CD4-positive, alpha-beta T cell (primary cell): ENCODE results near the gene POR. TPM values are rescaled to one million over a fixed set of nuclear protein-coding genes. Genes with fewer than 3 reads are reported as not detected.
A peak's percentile ranks its signal among the peaks of the same experiment; 100 is the strongest.

Experiments used
- ATAC-seq: fragments of 200-7000 bp; cut with Tn5 transposase; one replicate; pipeline ENCODE4 v1.10.0; 2022; ENCODE audit warnings: mild to moderate bottlenecking; ENCODE audit not compliant: poor library complexity
- CTCF ChIA-PET: fragments of 350-600 bp; sonication (Branson Sonifier 250); formaldehyde crosslinking; loops from one replicate; lab custom pipeline; 2021; ENCODE audit warnings: antibody characterized with exemption, inconsistent platforms; lab: Charles Lee
- POLR2A ChIA-PET: fragments of 350-600 bp; sonication (Branson Sonifier 250); formaldehyde crosslinking; loops from one replicate; lab custom pipeline; 2021; ENCODE audit warnings: antibody characterized with exemption, inconsistent platforms; lab: Charles Lee
- DNase-seq, 14 experiments: peaks; one replicate each; pipeline ENCODE4 v3.0.0-alpha.2; 2013 to 2020; ENCODE audit warnings: mixed read lengths in 2 of 14
- H3K27ac ChIP-seq, 2 donors: one replicate each; pipeline versions ENCODE4 v1.5.1 to v1.7.0; 2013; ENCODE audit warnings: low read length in 2 of 2, low read depth in 1 of 2, mild to moderate bottlenecking in 1 of 2
- H3K27me3 ChIP-seq, 2 experiments: 1 replicate in 1 of 2; 2 replicates in 1 of 2; pipeline versions ENCODE4 v1.6.1 to v1.7.0; 2013; ENCODE audit warnings: low read length in 2 of 2, control low read depth in 1 of 2, mild to moderate bottlenecking in 1 of 2, moderate library complexity in 1 of 2; ENCODE audit not compliant: insufficient read depth in 2 of 2, control insufficient read depth in 1 of 2
- H3K36me3 ChIP-seq: one replicate; pipeline ENCODE4 v1.6.1; 2013; ENCODE audit warnings: low read length, control low read depth; ENCODE audit not compliant: insufficient read depth
- H3K4me1 ChIP-seq: one replicate; pipeline ENCODE4 v1.6.1; 2013; ENCODE audit warnings: low read length, control low read depth; ENCODE audit not compliant: insufficient read depth
- H3K4me3 ChIP-seq: one replicate; pipeline ENCODE4 v1.5.1; 2013; ENCODE audit warnings: mild to moderate bottlenecking, low read length, moderate library complexity
- H3K9me3 ChIP-seq, 2 experiments: 1 replicate in 1 of 2; 2 replicates in 1 of 2; pipeline versions ENCODE4 v1.6.1 to v1.7.0; 2013; ENCODE audit warnings: low read length in 2 of 2, mild to moderate bottlenecking in 2 of 2, control low read depth in 1 of 2, moderate library complexity in 1 of 2; ENCODE audit not compliant: control insufficient read depth in 1 of 2, insufficient read depth in 1 of 2
- H3K27ac Mint-ChIP-seq: one replicate; pipeline ENCODE4 v1.8.0; 2020; ENCODE audit warnings: mixed read lengths
- H3K27me3 Mint-ChIP-seq: one replicate; pipeline ENCODE4 v1.8.0; 2021; ENCODE audit warnings: mixed read lengths
- H3K36me3 Mint-ChIP-seq: one replicate; pipeline ENCODE4 v1.8.0; 2021; ENCODE audit warnings: low read depth, mixed read lengths
- H3K4me1 Mint-ChIP-seq: one replicate; pipeline ENCODE4 v1.8.0; 2021; ENCODE audit warnings: low read depth, mixed read lengths
- H3K4me3 Mint-ChIP-seq: one replicate; pipeline ENCODE4 v1.8.0; 2020; ENCODE audit warnings: mild to moderate bottlenecking, mixed read lengths
- H3K9me3 Mint-ChIP-seq: one replicate; pipeline ENCODE4 v1.8.0; 2020; ENCODE audit warnings: mixed read lengths
- CTCF ChIP-seq: fragments of 200-600 bp; IDR thresholded peaks from one replicate; pipeline ENCODE4 v1.8.0; 2022; ENCODE audit warnings: antibody characterized with exemption, mild to moderate bottlenecking
- intact Hi-C, 2 experiments: fragments of 100-400 bp; cut with DNase I in 1 of 2; cut with micrococcal nuclease in 1 of 2; formaldehyde crosslinking; loops; one replicate each; pipeline versions ENCODE4 v1.15.1 to v1.9.0; 2023 to 2025; cut with DNase I, micrococcal nuclease
- total RNA-seq, 174 experiments: library from RNA in 2 of 174; stranded (reverse) in 2 of 174; gene quantifications; one replicate each; pipeline ENCODE4 v1.2.3 and lab custom pipeline; 2021 to 2026

POR gene
- total RNA-seq, 2 experiments from 2014 or later: 44.2 to 54.8 TPM

GRCh38 chr7:75937958-75938786 is 23.2 kb downstream of the POR start:
- H3K36me3 Mint-ChIP-seq: peaks cover 10% of the 10 kb centered on the region
- H3K9me3 Mint-ChIP-seq: no peaks in the 10 kb centered on the region
- Histone ChIP-seq H3K36me3 (peaks cover 5% of the 10 kb centered on the region), H3K27me3 (no peaks in the 10 kb centered on the region), H3K4me3 (no peak overlapping the region), H3K27ac (no peak overlapping the region), H3K9me3 (peaks cover 0 to 11% of the 10 kb centered on the region in 2 experiments), H3K4me1 (no peaks in the 10 kb centered on the region)
- CTCF ChIA-PET: no interaction called here
- H3K27ac Mint-ChIP-seq: no peak overlapping the region
- intact Hi-C loops: no loop called here
- DNase-seq (peak in 2 of 14 experiments; percentile 30 to 39), ATAC-seq (no peak)
- H3K4me3 Mint-ChIP-seq: no peak overlapping the region
- no peaks in the 10 kb centered on the region for H3K27me3 Mint-ChIP-seq
- TF ChIP-seq CTCF: no peak
- POLR2A ChIA-PET: no interaction called here
- H3K4me1 Mint-ChIP-seq: no peaks in the 10 kb centered on the region

GRCh38 chr7:75938921-75939320 is 24.0 kb downstream of the POR start:
- H3K27me3 Mint-ChIP-seq: no peaks in the 10 kb centered on the region
- H3K4me3 Mint-ChIP-seq: no peak overlapping the region
- peaks cover 5% of the 10 kb centered on the region for H3K36me3 ChIP-seq
- no peaks in the 10 kb centered on the region for H3K27me3 ChIP-seq
- no peak for TF ChIP-seq CTCF
- intact Hi-C loops: no loop called here
- peaks cover 6% of the 10 kb centered on the region for H3K36me3 Mint-ChIP-seq
- ChIA-PET POLR2A (no interaction called here), CTCF (no interaction called here)
- ATAC-seq (no peak), DNase-seq (no peak)
- no peak overlapping the region for H3K4me3 ChIP-seq
- H3K27ac ChIP-seq: no peak overlapping the region
- H3K9me3 Mint-ChIP-seq: no peaks in the 10 kb centered on the region
- H3K4me1 Mint-ChIP-seq: no peaks in the 10 kb centered on the region
- peaks cover 0 to 8% of the 10 kb centered on the region in 2 experiments for H3K9me3 ChIP-seq
- no peaks in the 10 kb centered on the region for H3K4me1 ChIP-seq
- no peak overlapping the region for H3K27ac Mint-ChIP-seq

- no peaks in the 10 kb centered on the region for H3K4me1 ChIP-seq
- peaks cover 7% of the 10 kb centered on the region for H3K4me1 Mint-ChIP-seq
- no peak overlapping the region for H3K4me3 Mint-ChIP-seq
- H3K9me3 ChIP-seq: no peaks in the 10 kb centered on the region
- no peak overlapping the region for H3K4me3 ChIP-seq
- no peak overlapping the region for H3K27ac Mint-ChIP-seq
- no peaks in the 10 kb centered on the region for H3K36me3 ChIP-seq
- no peaks in the 10 kb centered on the region for H3K36me3 Mint-ChIP-seq
- TF ChIP-seq CTCF: no peak
- DNase-seq (no peak), ATAC-seq (no peak)
- POLR2A ChIA-PET: no interaction called here
- no peaks in the 10 kb centered on the region for H3K27me3 ChIP-seq
- no peaks in the 10 kb centered on the region for H3K27me3 Mint-ChIP-seq
- no peaks in the 10 kb centered on the region for H3K9me3 Mint-ChIP-seq
- intact Hi-C loops: no loop called here
- no peak overlapping the region for H3K27ac ChIP-seq
- CTCF ChIA-PET: no interaction called here
Measured at GRCh38 chr7:75943864-75944263, 28.9 kb downstream of the POR start.
